Endothelial cell of umbilical vein (primary cell): ENCODE results near the gene SYNE1.

Experiments
- EZH2 ChIP-seq: IDR thresholded peaks from 2 replicates; pipeline ENCODE4 v1.6.1; 2012; ENCODE audit warnings: borderline replicate concordance, low read depth, mild to moderate bottlenecking, moderate library complexity, low read length, inconsistent platforms; ENCODE audit not compliant: severe bottlenecking
- FOS ChIP-seq: IDR thresholded peaks from 2 replicates; pipeline ENCODE4 v1.6.1; 2011; ENCODE audit warnings: mild to moderate bottlenecking, low read length, moderate library complexity, borderline replicate concordance; ENCODE audit not compliant: insufficient read depth
- GATA2 ChIP-seq: IDR thresholded peaks from 2 replicates; pipeline ENCODE4 v1.7.0; 2011; ENCODE audit warnings: low read depth, mild to moderate bottlenecking, moderate library complexity, mixed read lengths, low read length; ENCODE audit not compliant: insufficient read length, insufficient read depth
- POLR2AphosphoS5 ChIP-seq: IDR thresholded peaks from 2 replicates; pipeline ENCODE4 v1.6.1; 2012; ENCODE audit warnings: low read depth, mild to moderate bottlenecking, control low read depth, low read length, moderate library complexity; ENCODE audit not compliant: insufficient read depth
- TF ChIP-seq, protein P1 (sequence below), 2 donors: IDR thresholded peaks; 1 replicate in 1 of 2; 2 replicates in 1 of 2; pipeline ENCODE4 v1.5.1; 2011; ENCODE audit warnings: low read length in 2 of 2, mild to moderate bottlenecking in 2 of 2, moderate library complexity in 2 of 2, control low read depth in 1 of 2, inconsistent platforms in 1 of 2, low read depth in 1 of 2; ENCODE audit not compliant: insufficient read depth in 1 of 2; ENCODE audit errors: extremely low read depth in 1 of 2
- TF ChIP-seq, protein P2 (sequence below): IDR thresholded peaks from 2 replicates; pipeline ENCODE4 v1.6.1; 2011; ENCODE audit not compliant: insufficient read depth, insufficient read length

DNA sequence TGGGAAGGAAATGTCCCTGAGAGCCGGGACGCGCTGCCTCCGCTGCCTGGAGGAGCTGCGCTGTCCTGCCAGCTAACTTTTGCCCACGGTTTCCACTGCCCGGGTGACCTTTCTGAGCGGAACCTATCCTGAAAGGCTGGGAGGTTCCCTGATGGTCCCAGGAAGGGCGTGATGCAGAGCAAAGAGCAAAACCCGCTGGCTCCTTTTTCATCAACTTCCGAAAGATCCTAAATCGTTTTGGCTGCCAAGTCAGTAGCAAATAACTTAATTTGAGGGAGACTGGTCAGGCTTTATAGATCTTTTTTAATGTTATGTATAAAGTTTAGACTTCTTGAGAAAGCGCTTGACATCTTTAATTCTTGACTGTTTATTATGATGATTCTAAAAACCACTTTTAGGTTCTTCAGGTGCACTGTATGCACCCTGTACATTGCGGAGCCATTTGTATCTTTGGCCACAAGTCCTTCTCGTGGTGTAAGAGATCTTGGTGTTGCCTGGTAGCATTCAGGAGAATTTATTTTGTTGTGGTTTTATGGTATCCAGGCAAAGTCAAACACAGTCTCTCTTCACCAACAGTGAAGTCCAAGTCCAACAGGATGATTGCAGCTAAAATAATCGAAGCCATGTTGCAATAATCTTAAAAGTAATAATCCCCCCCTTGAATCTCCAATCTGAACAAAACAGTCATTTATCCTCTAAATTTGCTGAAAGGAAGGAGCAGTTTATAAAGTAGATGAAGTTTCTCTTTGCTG, at the start of gene SYNE1:
- TF ChIP-seq, protein P1, sequence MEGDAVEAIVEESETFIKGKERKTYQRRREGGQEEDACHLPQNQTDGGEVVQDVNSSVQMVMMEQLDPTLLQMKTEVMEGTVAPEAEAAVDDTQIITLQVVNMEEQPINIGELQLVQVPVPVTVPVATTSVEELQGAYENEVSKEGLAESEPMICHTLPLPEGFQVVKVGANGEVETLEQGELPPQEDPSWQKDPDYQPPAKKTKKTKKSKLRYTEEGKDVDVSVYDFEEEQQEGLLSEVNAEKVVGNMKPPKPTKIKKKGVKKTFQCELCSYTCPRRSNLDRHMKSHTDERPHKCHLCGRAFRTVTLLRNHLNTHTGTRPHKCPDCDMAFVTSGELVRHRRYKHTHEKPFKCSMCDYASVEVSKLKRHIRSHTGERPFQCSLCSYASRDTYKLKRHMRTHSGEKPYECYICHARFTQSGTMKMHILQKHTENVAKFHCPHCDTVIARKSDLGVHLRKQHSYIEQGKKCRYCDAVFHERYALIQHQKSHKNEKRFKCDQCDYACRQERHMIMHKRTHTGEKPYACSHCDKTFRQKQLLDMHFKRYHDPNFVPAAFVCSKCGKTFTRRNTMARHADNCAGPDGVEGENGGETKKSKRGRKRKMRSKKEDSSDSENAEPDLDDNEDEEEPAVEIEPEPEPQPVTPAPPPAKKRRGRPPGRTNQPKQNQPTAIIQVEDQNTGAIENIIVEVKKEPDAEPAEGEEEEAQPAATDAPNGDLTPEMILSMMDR (IDR thresholded peaks at IDR 0.05; ENCODE audit: extremely low read depth in 1 of 2, insufficient read depth in 1 of 2, low read depth in 1 of 2, low read length in 2 of 2): no peak
- no peak for TF ChIP-seq POLR2AphosphoS5
- TF ChIP-seq EZH2: no peak
- TF ChIP-seq, protein P2, sequence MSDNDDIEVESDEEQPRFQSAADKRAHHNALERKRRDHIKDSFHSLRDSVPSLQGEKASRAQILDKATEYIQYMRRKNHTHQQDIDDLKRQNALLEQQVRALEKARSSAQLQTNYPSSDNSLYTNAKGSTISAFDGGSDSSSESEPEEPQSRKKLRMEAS: no peak
- no peak for TF ChIP-seq GATA2
- no peak for TF ChIP-seq FOS
